Panc1 (cell line): ENCODE data around the gene HTR1E. TPM values are rescaled to one million over a fixed set of nuclear protein-coding genes. Genes with fewer than 3 reads are reported as not detected.

Source experiments
- ATAC-seq: fragments of 200-7000 bp; cut with Tn5 transposase; 2 replicates; pipeline ENCODE4 v1.9.1; 2020; ENCODE audit warnings: mild to moderate bottlenecking, moderate library complexity
- BruUV-seq: library from RNA; stranded (reverse); fragments of 400-500 nt; replicated peaks from 2 replicates; lab custom pipeline; 2021; lab: Mats Ljungman, UMichigan
- CTCF ChIA-PET: fragments of 300-600 bp; sonication (Branson Sonifier 250); formaldehyde crosslinking; loops from one replicate; lab custom pipeline; 2022; ENCODE audit warnings: antibody characterized with exemption; lab: Charles Lee
- POLR2A ChIA-PET: fragments of 300-600 bp; sonication (Branson Sonifier 250); formaldehyde crosslinking; loops from one replicate; lab custom pipeline; 2022; ENCODE audit warnings: antibody characterized with exemption; lab: Charles Lee
- DNase-seq: peaks from one replicate; pipeline ENCODE4 v3.0.0-alpha.2; 2010; ENCODE audit warnings: low read depth, low spot score
- H3K27ac ChIP-seq: 2 replicates; pipeline ENCODE4 v1.5.1; 2011; ENCODE audit warnings: mild to moderate bottlenecking, low read length, inconsistent platforms
- H3K27me3 ChIP-seq: fragments of 200-500 bp; sonication (Bioruptor generic); 2 replicates; pipeline ENCODE4 v1.6.0; 2014; ENCODE audit warnings: low read length, inconsistent platforms; ENCODE audit not compliant: control insufficient read depth, insufficient read depth
- H3K36me3 ChIP-seq: fragments of 200-500 bp; sonication (Bioruptor generic); 2 replicates; pipeline ENCODE4 v1.5.1; 2014; ENCODE audit warnings: inconsistent platforms, mild to moderate bottlenecking, low read length, moderate library complexity; ENCODE audit not compliant: control insufficient read depth, insufficient read depth
- H3K4me1 ChIP-seq: 2 replicates; pipeline ENCODE4 v1.5.1; 2011; ENCODE audit warnings: inconsistent platforms, mild to moderate bottlenecking, low read length, moderate library complexity; ENCODE audit not compliant: control insufficient read depth, insufficient read depth
- H3K4me3 ChIP-seq, 2 experiments: 2 replicates each; pipeline ENCODE4 v1.5.1; 2011 to 2012; ENCODE audit warnings: low read depth in 2 of 2, low read length in 2 of 2, mild to moderate bottlenecking in 2 of 2, inconsistent platforms in 1 of 2, moderate library complexity in 1 of 2
- H3K9me3 ChIP-seq: fragments of 200-500 bp; sonication (Bioruptor generic); 2 replicates; pipeline ENCODE4 v1.5.1; 2014; ENCODE audit warnings: low read depth, mild to moderate bottlenecking, inconsistent platforms, low read length, moderate library complexity; ENCODE audit not compliant: control insufficient read depth, insufficient read depth
- CTCF ChIP-seq: fragments of 450-650 bp; IDR thresholded peaks from 2 replicates; pipeline ENCODE4 v1.5.1; 2017; ENCODE audit warnings: mild to moderate bottlenecking
- POLR2AphosphoS5 ChIP-seq: IDR thresholded peaks from 2 replicates; pipeline ENCODE4 v1.6.1; 2012; ENCODE audit warnings: mild to moderate bottlenecking, low read depth, low read length, moderate library complexity
- REST ChIP-seq, 2 experiments: IDR thresholded peaks; 2 replicates each; pipeline ENCODE4 v1.6.1; 2011 to 2012; ENCODE audit warnings: low read depth in 2 of 2, control low read depth in 1 of 2, low read length in 1 of 2, mild to moderate bottlenecking in 1 of 2, moderate library complexity in 1 of 2; ENCODE audit not compliant: insufficient read depth in 1 of 2
- SIN3A ChIP-seq: IDR thresholded peaks from 2 replicates; pipeline ENCODE4 v1.6.1; 2012; ENCODE audit warnings: low read depth, mild to moderate bottlenecking, low read length, moderate library complexity, borderline replicate concordance; ENCODE audit not compliant: insufficient read depth
- TCF7L2 ChIP-seq: IDR thresholded peaks from 2 replicates; pipeline ENCODE4 v1.6.1; 2011; ENCODE audit warnings: mild to moderate bottlenecking, low read depth, low read length, inconsistent platforms
- in situ Hi-C: cut with HindIII; loops from 2 replicates; pipeline ENCODE4 v1.10.0; 2016; ENCODE audit warnings: low sequenced_read_pairs, low pct_unique_long_range_greater_than_20kb
- intact Hi-C: fragments of 100-400 bp; cut with micrococcal nuclease; formaldehyde crosslinking; loops from one replicate; pipeline ENCODE4 v1.10.0; 2022; ENCODE audit not compliant: unreplicated experiment
- total RNA-seq: library from RNA; stranded (reverse); gene quantifications from one replicate; pipeline ENCODE4 v1.2.1, GENCODE V29; 2021; ENCODE audit not compliant: unreplicated experiment

Gene HTR1E
- total RNA-seq, 1 experiment from 2014 or later: not detected

- Histone ChIP-seq H3K4me3 (no peak overlapping the region), H3K27ac (no peak overlapping the region), H3K27me3 (peaks cover 10% of the 10 kb centered on the region), H3K4me1 (no peaks in the 10 kb centered on the region; the same call in 1 of the 2 replicates), H3K36me3 (no peaks in the 10 kb centered on the region), H3K9me3 (no peaks in the 10 kb centered on the region)
- ChIA-PET CTCF (no interaction called here), POLR2A (no interaction called here)
- TF ChIP-seq SIN3A: no peak
- no peak for TF ChIP-seq CTCF
- TF ChIP-seq REST (IDR thresholded peaks at IDR 0.05; ENCODE audit: insufficient read depth in 1 of 2, low read depth in 2 of 2, low read length in 1 of 2): no peak
- TF ChIP-seq TCF7L2: no peak
- TF ChIP-seq POLR2AphosphoS5: no peak
- in situ Hi-C loops: no loop called here
- DNase-seq: no peak
- no TSS peak for BruUV-seq
- ATAC-seq: no peak
- intact Hi-C loops: no loop called here
Measured at GRCh38 chr6:86942769-86943516, 5.6 kb downstream of the HTR1E start.

- Histone ChIP-seq H3K27me3 (peaks cover 3% of the 10 kb centered on the region), H3K9me3 (no peaks in the 10 kb centered on the region), H3K36me3 (no peaks in the 10 kb centered on the region), H3K4me1 (no peaks in the 10 kb centered on the region), H3K4me3 (no peak overlapping the region), H3K27ac (no peak overlapping the region)
- TF ChIP-seq POLR2AphosphoS5: no peak
- no peak for TF ChIP-seq SIN3A
- no peak for TF ChIP-seq REST (IDR thresholded peaks at IDR 0.05; ENCODE audit: insufficient read depth in 1 of 2, low read depth in 2 of 2, low read length in 1 of 2)
- TF ChIP-seq CTCF: no peak
- TF ChIP-seq TCF7L2: no peak
- ATAC-seq: no peak
- no TSS peak for BruUV-seq
- no peak for DNase-seq
- intact Hi-C loops (no loop called here), in situ Hi-C loops (no loop called here)
- ChIA-PET POLR2A (no interaction called here), CTCF (no interaction called here)
Measured at GRCh38 chr6:86943819-86944407, 6.6 kb downstream of the HTR1E start.
